Neural progenitor cell (in vitro differentiated cells): Measurements from ENCODE around the gene AARS2. TPM values are rescaled to one million over a fixed set of nuclear protein-coding genes. Genes with fewer than 3 reads are reported as not detected.
"Not testable (repeated sequence)": the region's sequence is repeated elsewhere in the genome, so short reads cannot be mapped to it uniquely, and the experiment has no call there.

Source experiments
- DNase-seq: peaks from one replicate; pipeline ENCODE4 v3.0.0-alpha.2; 2016; ENCODE audit warnings: low spot score
- H2AFZ ChIP-seq: fragments of 200-600 bp; sonication (generic); replicated peaks from 2 replicates; pipeline ENCODE4 v1.6.1; 2016; ENCODE audit warnings: antibody characterized with exemption
- H3F3A ChIP-seq: fragments of 200-600 bp; sonication (generic); 2 replicates; pipeline ENCODE4 v1.6.1; 2016; ENCODE audit warnings: antibody characterized with exemption, low read depth
- H3K27ac ChIP-seq: fragments of 200-600 bp; sonication (generic); 2 replicates; pipeline ENCODE4 v1.5.1; 2016; ENCODE audit warnings: mild to moderate bottlenecking
- H3K27me3 ChIP-seq: fragments of 200-600 bp; sonication (generic); 2 replicates; pipeline ENCODE4 v1.6.1; 2016; ENCODE audit warnings: mild to moderate bottlenecking, moderate library complexity
- H3K36me3 ChIP-seq: fragments of 200-600 bp; sonication (generic); 2 replicates; pipeline ENCODE4 v1.5.1; 2016
- H3K4me1 ChIP-seq: fragments of 200-600 bp; sonication (generic); 2 replicates; pipeline ENCODE4 v1.6.1; 2016; ENCODE audit warnings: mixed run types
- H3K4me2 ChIP-seq: fragments of 200-600 bp; sonication (generic); 2 replicates; pipeline ENCODE4 v1.6.1; 2016
- H3K4me3 ChIP-seq: fragments of 200-600 bp; sonication (generic); 2 replicates; pipeline ENCODE4 v1.5.1; 2016
- H3K79me2 ChIP-seq: fragments of 200-600 bp; sonication (generic); 2 replicates; pipeline ENCODE4 v1.6.1; 2016; ENCODE audit warnings: low read depth
- H3K9ac ChIP-seq: fragments of 200-600 bp; sonication (generic); 2 replicates; pipeline ENCODE4 v1.6.1; 2016
- H3K9me3 ChIP-seq: fragments of 200-600 bp; sonication (generic); 2 replicates; pipeline ENCODE4 v1.5.1; 2016; ENCODE audit warnings: low read depth
- H4K20me1 ChIP-seq: fragments of 200-600 bp; sonication (generic); 2 replicates; pipeline ENCODE4 v1.6.1; 2016; ENCODE audit warnings: low read depth
- H3K27ac Mint-ChIP-seq: 3 replicates; pipeline ENCODE4 v1.8.0; 2021; ENCODE audit warnings: mixed read lengths
- H3K27me3 Mint-ChIP-seq: 2 replicates; pipeline ENCODE4 v1.8.0; 2022; ENCODE audit warnings: low read depth, mild to moderate bottlenecking, inconsistent platforms, moderate library complexity, mixed read lengths; ENCODE audit not compliant: insufficient read depth
- H3K36me3 Mint-ChIP-seq: 3 replicates; pipeline ENCODE4 v1.8.0; 2021; ENCODE audit warnings: mixed read lengths
- H3K4me1 Mint-ChIP-seq: 3 replicates; pipeline ENCODE4 v1.8.0; 2021; ENCODE audit warnings: mixed read lengths
- H3K4me3 Mint-ChIP-seq: 3 replicates; pipeline ENCODE4 v1.8.0; 2021; ENCODE audit warnings: mild to moderate bottlenecking, moderate library complexity, mixed read lengths
- H3K9me3 Mint-ChIP-seq: 3 replicates; pipeline ENCODE4 v1.8.0; 2020; ENCODE audit warnings: mixed read lengths
- CTCF ChIP-seq: fragments of 200-600 bp; sonication (generic); IDR thresholded peaks from 2 replicates; pipeline ENCODE4 v1.5.1; 2017; ENCODE audit warnings: antibody characterized with exemption, mild to moderate bottlenecking
- EZH2 ChIP-seq: fragments of 200-600 bp; sonication (generic); IDR thresholded peaks from 2 replicates; pipeline ENCODE4 v1.6.1; 2017; ENCODE audit warnings: antibody characterized with exemption, mild to moderate bottlenecking, moderate library complexity
- EZH2phosphoT487 ChIP-seq: fragments of 200-600 bp; sonication (generic); IDR thresholded peaks from 2 replicates; pipeline ENCODE4 v1.6.1; 2017; ENCODE audit warnings: antibody characterized with exemption
- total RNA-seq: library from RNA; depleted of rRNA; stranded (reverse); fragments of >200 nt; gene quantifications from 2 replicates; pipeline ENCODE4 v1.2.3, GENCODE V29; 2015; ENCODE audit warnings: low replicate concordance

The AARS2 gene
- total RNA-seq, 1 donor from 2014 or later = 16.1 TPM

GRCh38 chr6:44356487-44356886, 43.3 kb upstream of the AARS2 start:
- H3K4me3 Mint-ChIP-seq = no peak overlapping the region
- no peak overlapping the region for H3K9ac ChIP-seq
- no peaks in the 10 kb centered on the region for H3K36me3 ChIP-seq
- no peak for DNase-seq
- H3K27me3 Mint-ChIP-seq = peaks cover 3% of the 10 kb centered on the region
- H3K4me3 ChIP-seq = no peak overlapping the region
- H3K36me3 Mint-ChIP-seq = no peaks in the 10 kb centered on the region
- no peaks in the 10 kb centered on the region for H3K9me3 Mint-ChIP-seq
- H3K9me3 ChIP-seq = no peaks in the 10 kb centered on the region
- no peaks in the 10 kb centered on the region for H3K79me2 ChIP-seq
- H3F3A ChIP-seq = no peaks in the 10 kb centered on the region
- H3K27ac Mint-ChIP-seq = no peak overlapping the region
- H3K4me1 Mint-ChIP-seq = no peaks in the 10 kb centered on the region
- H3K4me2 ChIP-seq = no peak overlapping the region
- no peaks in the 10 kb centered on the region for H4K20me1 ChIP-seq
- H2AFZ ChIP-seq = no peak overlapping the region
- no peaks in the 10 kb centered on the region for H3K4me1 ChIP-seq
- H3K27me3 ChIP-seq = no peaks in the 10 kb centered on the region
- H3K27ac ChIP-seq = no peak overlapping the region
- TF ChIP-seq CTCF = no peak
- TF ChIP-seq EZH2 = no peak
- TF ChIP-seq EZH2phosphoT487 = no peak

- H3K4me1 Mint-ChIP-seq = no peaks in the 10 kb centered on the region
- no peaks in the 10 kb centered on the region for H3K9me3 ChIP-seq
- peaks cover 3% of the 10 kb centered on the region for H3K27me3 Mint-ChIP-seq
- no peak for DNase-seq
- H3F3A ChIP-seq = no peaks in the 10 kb centered on the region
- H3K4me3 Mint-ChIP-seq = no peak overlapping the region
- H3K4me2 ChIP-seq = no peak overlapping the region
- H3K9ac ChIP-seq = no peak overlapping the region
- no peaks in the 10 kb centered on the region for H4K20me1 ChIP-seq
- no peak overlapping the region for H3K4me3 ChIP-seq
- H2AFZ ChIP-seq = no peak overlapping the region
- H3K4me1 ChIP-seq = no peaks in the 10 kb centered on the region
- TF ChIP-seq EZH2phosphoT487 (no peak), EZH2 (no peak), CTCF (no peak)
- H3K79me2 ChIP-seq = no peaks in the 10 kb centered on the region
- H3K27ac ChIP-seq = no peak overlapping the region
- H3K27me3 ChIP-seq = no peaks in the 10 kb centered on the region
- no peak overlapping the region for H3K27ac Mint-ChIP-seq
- H3K36me3 Mint-ChIP-seq = no peaks in the 10 kb centered on the region
- H3K9me3 Mint-ChIP-seq = no peaks in the 10 kb centered on the region
- no peaks in the 10 kb centered on the region for H3K36me3 ChIP-seq
Observed at GRCh38 chr6:44355640-44356039, 42.5 kb upstream of the AARS2 start.

DNA sequence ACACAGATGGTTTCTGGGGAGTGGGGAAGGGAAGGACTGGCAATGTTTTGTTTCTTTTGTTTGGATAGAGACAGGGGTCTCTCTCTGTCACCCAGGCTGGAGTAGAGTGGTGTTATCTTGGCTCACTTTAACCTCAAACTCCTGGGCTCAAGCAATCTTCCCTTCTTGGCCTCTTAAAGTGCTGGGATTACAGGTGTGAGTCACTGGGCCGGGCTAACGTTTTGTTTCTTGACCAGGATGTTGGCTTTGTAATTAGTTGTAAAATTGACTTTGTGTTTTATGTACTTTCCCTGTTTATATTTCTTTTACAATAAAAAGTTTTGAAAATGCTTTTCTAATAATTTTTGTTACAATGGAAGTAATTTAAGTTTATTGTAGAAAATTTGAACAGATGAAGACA, 40.2 kb upstream of the AARS2 start:
- no peaks in the 10 kb centered on the region for H3K9me3 ChIP-seq
- no peaks in the 10 kb centered on the region for H3K4me1 ChIP-seq
- Mint-ChIP-seq H3K4me3 (no peak overlapping the region), H3K9me3 (no peaks in the 10 kb centered on the region), H3K27ac (no peak overlapping the region), H3K36me3 (no peaks in the 10 kb centered on the region), H3K4me1 (no peaks in the 10 kb centered on the region), H3K27me3 (peaks cover 3% of the 10 kb centered on the region)
- no peaks in the 10 kb centered on the region for H3K79me2 ChIP-seq
- TF ChIP-seq CTCF = no peak
- H3K27me3 ChIP-seq = no peaks in the 10 kb centered on the region
- DNase-seq = no peak
- H3K4me2 ChIP-seq = no peak overlapping the region
- no peaks in the 10 kb centered on the region for H3K36me3 ChIP-seq
- H2AFZ ChIP-seq = no peak overlapping the region
- H3K9ac ChIP-seq = no peak overlapping the region
- H3K27ac ChIP-seq = no peak overlapping the region
- no peak overlapping the region for H3K4me3 ChIP-seq
- H4K20me1 ChIP-seq = no peaks in the 10 kb centered on the region
- no peaks in the 10 kb centered on the region for H3F3A ChIP-seq

DNA sequence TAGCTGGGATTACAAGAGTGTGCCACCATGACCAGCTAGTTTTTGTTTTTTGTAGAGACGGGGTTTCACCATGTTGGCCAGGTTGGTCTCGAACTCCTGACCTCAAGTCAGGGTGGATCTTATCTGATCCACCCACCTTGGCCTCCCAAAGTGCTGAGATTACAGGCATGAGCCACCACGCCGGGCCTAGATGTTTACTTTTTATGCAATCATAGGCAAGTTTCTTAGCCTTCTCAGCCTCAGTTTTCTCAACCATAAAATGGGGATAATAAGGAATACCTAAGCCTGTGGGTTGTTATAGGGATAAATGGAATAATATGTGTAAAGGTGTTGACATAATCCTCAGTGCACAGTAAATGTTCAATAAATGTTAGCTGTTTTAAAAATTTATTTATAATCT, 39.1 kb upstream of the AARS2 start:
- H3K4me1 Mint-ChIP-seq = no peaks in the 10 kb centered on the region
- no peaks in the 10 kb centered on the region for H3K4me1 ChIP-seq
- no peak for TF ChIP-seq EZH2phosphoT487
- no peak for TF ChIP-seq EZH2
- TF ChIP-seq CTCF = no peak
- H2AFZ ChIP-seq = no peak overlapping the region
- H3K9me3 Mint-ChIP-seq = no peaks in the 10 kb centered on the region
- H3K27me3 ChIP-seq = no peaks in the 10 kb centered on the region
- no peaks in the 10 kb centered on the region for H3K36me3 ChIP-seq
- H3K9ac ChIP-seq = no peak overlapping the region
- H3K4me2 ChIP-seq = no peak overlapping the region
- no peak overlapping the region for H3K4me3 ChIP-seq
- H3K27ac Mint-ChIP-seq = no peak overlapping the region
- H3K27ac ChIP-seq = no peak overlapping the region
- no peaks in the 10 kb centered on the region for H3K79me2 ChIP-seq
- H4K20me1 ChIP-seq = no peaks in the 10 kb centered on the region
- H3K36me3 Mint-ChIP-seq = no peaks in the 10 kb centered on the region
- no peaks in the 10 kb centered on the region for H3F3A ChIP-seq
- peaks cover 3% of the 10 kb centered on the region for H3K27me3 Mint-ChIP-seq
- no peak for DNase-seq
- H3K9me3 ChIP-seq = no peaks in the 10 kb centered on the region
- H3K4me3 Mint-ChIP-seq = no peak overlapping the region

- H3K9me3 Mint-ChIP-seq, H3K9ac ChIP-seq, DNase-seq, H3K4me1 Mint-ChIP-seq, H3K27me3 Mint-ChIP-seq, H3K4me2 ChIP-seq, H3K36me3 ChIP-seq, H3K4me1 ChIP-seq, H3K4me3 Mint-ChIP-seq, H3K27me3 ChIP-seq, H3K79me2 ChIP-seq, H3K27ac Mint-ChIP-seq, H3K4me3 ChIP-seq, H3K36me3 Mint-ChIP-seq, H3F3A ChIP-seq, H4K20me1 ChIP-seq, H3K27ac ChIP-seq, H2AFZ ChIP-seq, H3K9me3 ChIP-seq: not testable (repeated sequence)
Observed at GRCh38 chr6:44350650-44350994, 37.5 kb upstream of the AARS2 start.
